GM13977 (cell line): ENCODE measurements around the gene FUCA2.
A peak's percentile ranks its signal among the peaks of the same experiment; 100 is the strongest.
"Not testable (repeated sequence)": the region's sequence is repeated elsewhere in the genome, so short reads cannot be mapped to it uniquely, and the experiment has no call there.

Source experiments
- DNase-seq: peaks from one replicate; pipeline ENCODE4 v3.0.0; 2012; ENCODE audit warnings: low spot score
- in situ Hi-C: fragments of 300-500 bp; cut with MboI; formaldehyde crosslinking; loops from one replicate; pipeline ENCODE4 v1.12.0; 2022; ENCODE audit warnings: low sequenced_read_pairs, low pct_unique_long_range_greater_than_20kb, mixed read lengths, inconsistent platforms; ENCODE audit not compliant: unreplicated experiment
- TF ChIP-seq, protein P1 (sequence below): IDR thresholded peaks from 2 replicates; pipeline ENCODE4 v1.5.1; 2012; ENCODE audit warnings: mild to moderate bottlenecking, control low read depth; ENCODE audit not compliant: insufficient read depth; ENCODE audit errors: extremely low read depth, missing control alignments

Gene FUCA2

DNA sequence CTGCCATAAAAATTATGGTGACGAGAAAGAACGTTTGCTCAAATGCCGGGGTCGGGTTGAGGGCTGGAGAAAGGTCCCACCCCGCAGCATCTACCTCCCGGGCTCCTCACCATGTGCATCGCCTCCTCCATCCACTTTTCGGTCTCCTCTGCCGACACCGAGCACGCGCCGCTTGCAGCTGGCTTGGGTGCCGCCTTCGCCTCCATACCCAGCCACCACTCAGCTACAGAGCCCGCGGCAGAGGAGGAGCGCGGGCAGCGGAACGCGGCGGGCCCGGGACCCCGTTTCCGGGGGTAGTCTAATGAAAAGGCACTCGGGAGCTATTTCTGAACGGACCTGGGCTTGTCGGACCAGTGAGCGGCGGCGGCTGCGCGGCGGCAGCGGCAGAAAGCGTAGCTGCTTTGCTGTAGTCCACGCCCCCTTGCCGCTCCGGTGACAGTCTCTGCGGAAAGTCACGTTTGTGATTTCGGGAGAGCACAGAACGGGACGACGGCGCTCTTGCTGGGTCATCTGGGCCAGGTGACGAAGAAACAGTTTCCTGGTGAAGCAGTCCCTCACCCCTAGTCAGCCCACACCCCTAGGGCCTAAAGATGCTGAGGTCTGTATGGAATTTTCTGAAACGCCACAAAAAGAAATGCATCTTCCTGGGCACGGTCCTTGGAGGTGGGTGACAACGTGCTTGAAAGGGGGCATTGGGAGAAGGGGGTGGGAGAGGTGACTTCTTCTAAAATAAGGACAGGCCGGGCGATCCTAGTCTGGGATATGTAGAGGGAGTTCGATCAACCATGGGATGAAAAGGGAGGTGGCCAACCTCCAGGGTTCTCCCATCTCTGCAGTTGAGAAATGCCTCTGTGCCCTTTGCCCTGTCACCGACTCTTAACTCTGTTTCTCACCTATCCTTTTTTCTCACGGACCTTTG, 60.8 kb downstream of the FUCA2 start, which contains the start of the genes ADAT2 and PEX3:
Gene ADAT2, minus strand, starts transcription at position 243 of the 919 bp plus-strand sequence. Its CDS starts 37 bp downstream, at position 206.
Gene PEX3, plus strand, starts transcription at position 353 of the 919 bp plus-strand sequence. Its CDS starts 238 bp downstream, at position 591.
- DNase-seq, result peak; percentile 88
- TF ChIP-seq, protein P1, sequence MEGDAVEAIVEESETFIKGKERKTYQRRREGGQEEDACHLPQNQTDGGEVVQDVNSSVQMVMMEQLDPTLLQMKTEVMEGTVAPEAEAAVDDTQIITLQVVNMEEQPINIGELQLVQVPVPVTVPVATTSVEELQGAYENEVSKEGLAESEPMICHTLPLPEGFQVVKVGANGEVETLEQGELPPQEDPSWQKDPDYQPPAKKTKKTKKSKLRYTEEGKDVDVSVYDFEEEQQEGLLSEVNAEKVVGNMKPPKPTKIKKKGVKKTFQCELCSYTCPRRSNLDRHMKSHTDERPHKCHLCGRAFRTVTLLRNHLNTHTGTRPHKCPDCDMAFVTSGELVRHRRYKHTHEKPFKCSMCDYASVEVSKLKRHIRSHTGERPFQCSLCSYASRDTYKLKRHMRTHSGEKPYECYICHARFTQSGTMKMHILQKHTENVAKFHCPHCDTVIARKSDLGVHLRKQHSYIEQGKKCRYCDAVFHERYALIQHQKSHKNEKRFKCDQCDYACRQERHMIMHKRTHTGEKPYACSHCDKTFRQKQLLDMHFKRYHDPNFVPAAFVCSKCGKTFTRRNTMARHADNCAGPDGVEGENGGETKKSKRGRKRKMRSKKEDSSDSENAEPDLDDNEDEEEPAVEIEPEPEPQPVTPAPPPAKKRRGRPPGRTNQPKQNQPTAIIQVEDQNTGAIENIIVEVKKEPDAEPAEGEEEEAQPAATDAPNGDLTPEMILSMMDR, result no peak
- in situ Hi-C loops, result no loop called here

DNA sequence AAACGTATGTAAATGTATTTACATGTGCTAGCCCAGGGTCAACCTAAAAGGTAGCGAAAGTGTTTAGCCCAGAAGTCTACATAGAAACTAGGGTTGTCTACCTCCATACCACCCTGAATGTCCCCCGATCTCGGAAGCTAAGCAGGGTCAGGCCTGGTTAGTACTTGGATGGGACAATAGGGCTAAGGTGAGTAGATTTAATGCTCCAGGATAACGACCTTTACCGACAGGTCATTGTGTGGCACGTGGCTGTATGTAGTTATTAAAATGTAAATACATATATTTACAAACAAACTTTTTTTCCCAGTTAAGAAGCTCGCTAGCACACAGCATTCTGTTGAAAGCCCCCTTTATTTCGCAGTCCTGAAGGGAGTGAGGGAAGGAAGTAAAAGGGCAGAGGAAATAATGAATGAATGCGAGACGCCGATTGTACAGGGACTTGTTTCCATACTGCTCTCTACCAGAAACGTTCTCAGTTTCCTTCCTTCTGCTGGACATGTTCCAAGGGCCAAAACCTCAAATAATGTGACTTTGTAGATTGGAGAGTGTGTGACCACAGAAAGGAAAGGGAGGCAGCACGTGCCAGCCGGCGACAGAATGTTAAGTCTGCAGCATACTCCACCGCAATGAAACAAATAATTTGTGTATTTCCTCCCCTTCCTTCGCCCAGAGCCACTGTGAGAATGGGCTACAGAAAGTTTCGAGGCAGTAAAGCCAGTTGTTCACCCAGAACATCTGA, 61.6 kb downstream of the FUCA2 start:
- in situ Hi-C loops, result no loop called here
- TF ChIP-seq, protein P1, result no peak
- DNase-seq, result no peak

DNA sequence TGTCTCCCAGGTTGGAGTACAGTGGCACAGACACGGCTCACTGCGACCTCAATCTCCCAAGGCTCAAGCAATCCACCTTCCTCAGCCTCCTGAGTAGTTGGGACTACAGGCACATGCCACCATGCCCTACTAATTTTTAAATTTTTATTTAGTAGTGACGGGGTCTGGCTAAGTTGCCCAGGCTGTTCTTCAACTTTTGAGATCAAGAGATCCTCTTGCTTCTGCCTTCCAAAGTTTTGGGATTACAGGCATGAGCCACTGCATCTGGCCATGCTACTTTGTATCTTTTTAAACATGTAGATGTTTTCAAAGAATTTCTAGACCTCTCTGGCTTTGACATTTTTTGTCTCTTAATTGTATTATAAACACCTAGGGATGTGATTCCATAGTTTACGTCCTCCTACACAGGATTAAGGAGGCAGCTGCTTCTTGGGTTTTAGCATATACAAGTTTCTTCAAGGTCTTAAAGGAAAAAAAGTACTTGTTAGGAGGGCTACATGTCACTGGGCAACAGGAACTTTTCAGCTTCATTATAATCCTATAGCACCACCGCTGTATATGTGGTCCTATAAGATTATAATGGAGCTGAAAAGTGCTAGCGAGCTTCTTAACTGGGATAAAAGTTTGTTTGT, 62.3 kb downstream of the FUCA2 start:
- in situ Hi-C loops, result no loop called here
- TF ChIP-seq, protein P1, result no peak
- DNase-seq, result no peak

DNA sequence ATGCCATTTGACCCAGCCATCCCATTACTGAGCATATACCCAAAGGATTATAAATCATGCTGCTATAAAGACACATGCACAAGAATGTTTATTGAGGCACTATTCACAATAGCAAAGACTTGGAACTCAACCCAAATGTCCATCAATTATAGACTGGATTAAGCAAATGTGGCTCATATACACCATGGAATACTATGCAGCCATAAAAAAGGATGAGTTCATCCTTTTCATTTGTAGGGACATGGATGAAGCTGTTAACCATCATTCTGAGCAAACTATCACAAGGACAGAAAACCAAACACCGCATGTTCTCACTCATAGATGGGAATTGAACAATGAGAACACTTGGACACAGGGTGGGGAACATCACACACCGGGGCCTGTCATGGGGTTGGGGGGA, 63.7 kb downstream of the FUCA2 start:
- in situ Hi-C loops, DNase-seq: not testable (repeated sequence)
